Nephron progenitor cell (in vitro differentiated cells): ENCODE measurements around the gene ROBO4.
A peak's percentile ranks its signal among the peaks of the same experiment; 100 is the strongest.

Source experiments
- DNase-seq: peaks from one replicate; pipeline ENCODE4 v3.0.0; 2021
- H3K27ac Mint-ChIP-seq: 2 replicates; pipeline ENCODE4 v1.8.0; 2021; ENCODE audit warnings: mild to moderate bottlenecking, moderate library complexity, mixed read lengths
- H3K27me3 Mint-ChIP-seq: 2 replicates; pipeline ENCODE4 v1.8.0; 2021; ENCODE audit warnings: mild to moderate bottlenecking, low read depth, mixed read lengths; ENCODE audit not compliant: poor library complexity
- H3K36me3 Mint-ChIP-seq: 2 replicates; pipeline ENCODE4 v1.8.0; 2021; ENCODE audit warnings: low read depth, mixed read lengths
- H3K4me1 Mint-ChIP-seq: 2 replicates; pipeline ENCODE4 v1.8.0; 2021; ENCODE audit warnings: mixed read lengths
- H3K4me3 Mint-ChIP-seq: 2 replicates; pipeline ENCODE4 v1.8.0; 2021; ENCODE audit warnings: mild to moderate bottlenecking, moderate library complexity, mixed read lengths
- H3K9me3 Mint-ChIP-seq: 2 replicates; pipeline ENCODE4 v1.8.0; 2021; ENCODE audit warnings: mild to moderate bottlenecking, moderate library complexity, mixed read lengths
- TF ChIP-seq, protein P1 (sequence below): fragments of 200-600 bp; sonication (generic); IDR thresholded peaks from 2 replicates; pipeline ENCODE4 v1.5.0; 2021; ENCODE audit warnings: antibody characterized with exemption

Gene ROBO4

DNA sequence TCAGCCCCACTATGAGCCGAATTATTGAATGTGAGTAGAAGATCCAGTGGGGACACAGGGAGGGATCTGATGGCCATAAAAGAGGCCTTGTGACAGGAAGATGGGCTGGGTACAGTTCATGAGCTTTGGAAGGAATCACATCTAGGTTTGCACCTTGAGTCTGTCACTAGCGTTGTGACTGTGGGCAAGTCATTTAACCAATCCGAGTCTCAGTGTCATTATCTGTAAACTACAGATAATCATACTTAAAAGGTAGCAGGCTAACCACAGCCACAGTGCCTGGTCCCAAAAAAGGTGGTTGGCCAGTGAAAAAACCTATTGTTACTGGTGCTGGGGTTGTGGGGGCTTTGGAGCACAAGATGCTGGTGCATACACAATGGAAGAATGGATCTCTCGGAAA lies 25.2 kb upstream of the ROBO4 start:
- TF ChIP-seq, protein P1, sequence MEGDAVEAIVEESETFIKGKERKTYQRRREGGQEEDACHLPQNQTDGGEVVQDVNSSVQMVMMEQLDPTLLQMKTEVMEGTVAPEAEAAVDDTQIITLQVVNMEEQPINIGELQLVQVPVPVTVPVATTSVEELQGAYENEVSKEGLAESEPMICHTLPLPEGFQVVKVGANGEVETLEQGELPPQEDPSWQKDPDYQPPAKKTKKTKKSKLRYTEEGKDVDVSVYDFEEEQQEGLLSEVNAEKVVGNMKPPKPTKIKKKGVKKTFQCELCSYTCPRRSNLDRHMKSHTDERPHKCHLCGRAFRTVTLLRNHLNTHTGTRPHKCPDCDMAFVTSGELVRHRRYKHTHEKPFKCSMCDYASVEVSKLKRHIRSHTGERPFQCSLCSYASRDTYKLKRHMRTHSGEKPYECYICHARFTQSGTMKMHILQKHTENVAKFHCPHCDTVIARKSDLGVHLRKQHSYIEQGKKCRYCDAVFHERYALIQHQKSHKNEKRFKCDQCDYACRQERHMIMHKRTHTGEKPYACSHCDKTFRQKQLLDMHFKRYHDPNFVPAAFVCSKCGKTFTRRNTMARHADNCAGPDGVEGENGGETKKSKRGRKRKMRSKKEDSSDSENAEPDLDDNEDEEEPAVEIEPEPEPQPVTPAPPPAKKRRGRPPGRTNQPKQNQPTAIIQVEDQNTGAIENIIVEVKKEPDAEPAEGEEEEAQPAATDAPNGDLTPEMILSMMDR = no peak
- Mint-ChIP-seq H3K9me3 (peaks cover 5% of the 10 kb centered on the region), H3K4me3 (no peak overlapping the region), H3K27me3 (peaks cover 47% of the 10 kb centered on the region), H3K36me3 (no peaks in the 10 kb centered on the region), H3K4me1 (peaks cover 3% of the 10 kb centered on the region), H3K27ac (no peak overlapping the region)
- no peak for DNase-seq

DNA sequence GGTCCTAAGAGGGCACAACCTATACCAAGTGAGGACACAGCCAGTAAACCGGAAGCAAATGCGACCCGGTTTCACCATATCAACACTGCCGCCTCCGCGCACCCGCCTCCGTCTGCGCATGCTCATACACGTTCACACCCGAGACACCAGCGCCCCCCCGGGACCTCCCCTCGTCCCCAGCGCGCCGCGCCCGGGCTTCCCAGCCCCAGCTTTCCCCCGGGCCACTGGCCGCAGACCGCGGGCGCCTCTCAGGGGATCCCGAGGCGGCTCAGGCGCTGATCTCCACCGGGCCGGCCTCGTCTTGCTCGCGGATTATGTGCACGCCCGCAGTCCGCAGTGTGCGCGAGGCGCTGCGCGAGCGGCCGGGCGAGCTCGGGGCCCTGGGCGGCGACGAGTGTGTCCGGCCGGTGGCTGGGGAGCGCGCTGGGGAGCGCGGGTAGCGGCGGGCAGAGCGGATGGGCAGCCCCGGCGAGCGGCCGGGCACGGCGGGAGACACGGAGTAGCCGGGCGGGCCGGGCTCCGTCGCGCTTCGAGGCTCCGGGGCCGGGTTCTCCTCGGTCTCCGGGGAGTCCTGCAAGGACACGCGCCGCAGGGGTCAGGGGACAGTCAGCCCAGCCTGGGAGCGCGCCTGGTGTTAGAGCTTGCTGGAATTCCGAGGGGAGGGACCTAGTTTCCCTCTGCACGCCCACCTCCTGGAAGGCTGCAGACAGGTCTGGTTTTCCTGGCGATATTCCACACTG lies 23.4 kb upstream of the ROBO4 start:
- TF ChIP-seq, protein P1 = no peak
- Mint-ChIP-seq H3K9me3 (peaks cover 9% of the 10 kb centered on the region), H3K27ac (no peak overlapping the region), H3K4me1 (peaks cover 3% of the 10 kb centered on the region), H3K36me3 (no peaks in the 10 kb centered on the region), H3K27me3 (peaks cover 56% of the 10 kb centered on the region), H3K4me3 (peak overlapping the region; percentile 75)
- peak; percentile 90 for DNase-seq

DNA sequence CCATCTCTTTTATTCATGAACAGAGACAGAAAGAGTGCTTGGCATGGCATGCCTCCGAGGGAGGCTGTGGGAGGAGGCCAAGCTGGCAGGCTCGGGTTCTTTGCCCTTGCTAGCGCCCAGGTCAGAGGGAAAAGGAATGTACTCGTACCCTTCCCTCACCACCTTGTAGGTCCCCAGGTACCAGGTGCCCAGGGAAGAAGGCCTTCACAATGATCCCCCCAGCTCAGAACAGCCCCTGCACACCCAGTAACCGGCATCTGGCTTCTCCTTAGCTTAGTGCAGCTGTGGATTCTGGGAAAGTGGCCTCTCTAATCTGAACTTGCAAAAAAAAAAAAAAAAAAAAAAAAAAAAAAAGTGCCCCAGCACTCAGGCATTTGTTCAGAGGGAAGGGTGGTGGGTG lies 22.7 kb upstream of the ROBO4 start:
- Mint-ChIP-seq H3K9me3 (peaks cover 16% of the 10 kb centered on the region), H3K27me3 (peaks cover 60% of the 10 kb centered on the region), H3K36me3 (no peaks in the 10 kb centered on the region), H3K4me3 (peak overlapping the region; percentile 75), H3K4me1 (peaks cover 3% of the 10 kb centered on the region), H3K27ac (no peak overlapping the region)
- no peak for DNase-seq
- TF ChIP-seq, protein P1 = no peak

DNA sequence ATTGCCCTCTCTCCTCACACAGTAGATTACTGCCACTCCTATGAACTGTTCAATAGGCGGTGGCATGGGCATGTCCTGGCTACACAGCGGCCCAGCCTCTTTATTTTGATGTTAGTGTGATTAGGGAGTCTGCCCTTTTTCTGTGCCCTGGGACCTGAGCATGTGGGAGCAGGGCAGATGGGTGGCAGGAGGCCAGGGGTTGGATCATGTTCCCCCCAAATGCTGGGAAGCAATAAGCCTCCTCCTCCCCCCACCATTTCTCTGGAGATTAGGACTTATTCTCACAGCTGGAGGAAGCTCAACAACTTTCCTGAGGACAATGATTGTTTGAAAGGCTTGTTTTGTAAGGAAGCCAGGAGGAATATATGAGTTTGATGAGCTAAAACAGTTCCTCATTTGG lies 22.2 kb upstream of the ROBO4 start:
- Mint-ChIP-seq H3K36me3 (no peaks in the 10 kb centered on the region), H3K27me3 (peaks cover 62% of the 10 kb centered on the region), H3K4me1 (peaks cover 3% of the 10 kb centered on the region), H3K9me3 (peaks cover 21% of the 10 kb centered on the region), H3K27ac (no peak overlapping the region), H3K4me3 (no peak overlapping the region)
- TF ChIP-seq, protein P1 = no peak
- no peak for DNase-seq

DNA sequence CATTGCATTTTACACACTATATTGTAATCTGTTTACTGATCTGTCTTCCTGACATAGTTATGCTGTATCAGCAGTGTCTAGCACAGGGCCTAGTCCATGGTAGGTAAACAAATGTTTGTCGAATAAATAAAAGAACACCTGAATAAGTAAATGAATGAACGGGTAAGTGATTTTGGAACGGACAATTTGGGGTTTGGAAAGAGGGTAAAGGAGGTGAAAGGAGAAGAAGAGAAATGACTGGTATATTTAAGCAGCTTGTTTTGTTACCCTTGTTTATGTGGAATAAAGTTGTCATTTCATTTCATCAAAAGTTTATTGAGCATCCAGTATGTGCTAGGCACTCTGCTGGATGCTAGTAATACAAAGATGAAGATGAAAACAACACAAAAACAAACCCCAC lies 21.3 kb upstream of the ROBO4 start, which contains the start of gene HEPN1:
HEPN1 (plus strand) TSS at position 301 of the 400 bp plus-strand sequence.
- Mint-ChIP-seq H3K27me3 (peaks cover 61% of the 10 kb centered on the region), H3K36me3 (peaks cover 3% of the 10 kb centered on the region), H3K4me1 (peaks cover 3% of the 10 kb centered on the region), H3K27ac (no peak within 1 kb of the TSS), H3K4me3 (no peak within 1 kb of the TSS), H3K9me3 (peaks cover 28% of the 10 kb centered on the region)
- TF ChIP-seq, protein P1 = no peak
- DNase-seq = no peak

DNA sequence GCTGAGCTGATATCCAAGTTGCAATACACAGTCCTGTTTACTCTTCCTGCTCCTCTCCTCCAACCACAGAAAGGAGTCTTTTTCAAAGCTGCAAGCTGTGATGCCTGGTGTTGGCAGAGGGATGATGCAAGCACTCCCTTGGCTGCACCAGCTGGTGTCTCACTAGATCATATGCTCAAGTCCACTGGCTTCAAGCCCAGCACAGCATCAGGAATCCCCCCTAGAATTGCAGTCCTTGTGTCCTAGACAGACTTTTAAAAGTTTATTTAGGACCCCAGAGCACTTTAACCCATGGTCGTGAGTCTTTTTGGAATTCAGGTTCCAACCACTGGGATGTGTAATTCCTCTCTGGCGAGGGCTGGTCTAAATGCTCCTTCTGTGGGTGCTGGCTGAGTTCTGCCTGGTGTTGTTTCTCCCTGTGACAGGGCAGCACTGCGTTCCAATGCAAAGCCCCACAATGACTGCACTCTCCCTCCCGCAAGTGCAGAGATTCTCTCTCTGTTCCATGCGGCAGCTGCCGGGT lies 19.5 kb upstream of the ROBO4 start:
- H3K27me3 Mint-ChIP-seq = peaks cover 45% of the 10 kb centered on the region
- TF ChIP-seq, protein P1 = no peak
- H3K4me3 Mint-ChIP-seq = no peak overlapping the region
- H3K9me3 Mint-ChIP-seq = peaks cover 39% of the 10 kb centered on the region
- H3K27ac Mint-ChIP-seq = no peak overlapping the region
- H3K36me3 Mint-ChIP-seq = peaks cover 3% of the 10 kb centered on the region
- DNase-seq = no peak
- H3K4me1 Mint-ChIP-seq = peaks cover 3% of the 10 kb centered on the region
